Upper lobe of left lung (tissue), 6 donors: ENCODE measurements around the gene SRCIN1. TPM values are rescaled to one million over a fixed set of nuclear protein-coding genes. Genes with fewer than 3 reads are reported as not detected.
A peak's percentile ranks its signal among the peaks of the same experiment; 100 is the strongest.

Experiments used
- ATAC-seq, 2 donors: fragments of 200-7000 bp; cut with Tn5 transposase; one replicate each; pipeline ENCODE4 v1.9.1; 2022; ENCODE audit warnings: mild to moderate bottlenecking in 2 of 2, moderate library complexity in 2 of 2; ENCODE audit not compliant: low FRiP score in 2 of 2
- DNase-seq, 2 donors: peaks; one replicate each; pipeline ENCODE4 v3.0.0-alpha.2; 2019 to 2020
- H3K27ac ChIP-seq, 4 donors: fragments of 200-600 bp; sonication (generic); one replicate each; pipeline ENCODE4 v1.5.1; 2016 to 2019
- H3K27me3 ChIP-seq, 4 donors: fragments of 200-600 bp; sonication (generic); one replicate each; pipeline ENCODE4 v1.5.1; 2017 to 2019
- H3K36me3 ChIP-seq, 4 donors: fragments of 200-600 bp; sonication (generic); one replicate each; pipeline ENCODE4 v1.5.1; 2016 to 2019
- H3K4me1 ChIP-seq, 4 donors: fragments of 200-600 bp; sonication (generic); one replicate each; pipeline ENCODE4 v1.5.1; 2018 to 2019
- H3K4me3 ChIP-seq, 4 donors: fragments of 200-600 bp; sonication (generic); one replicate each; pipeline ENCODE4 v1.5.1; 2017 to 2019; ENCODE audit warnings: mild to moderate bottlenecking in 2 of 4, moderate library complexity in 1 of 4
- H3K9me3 ChIP-seq, 4 donors: fragments of 200-600 bp; sonication (generic); one replicate each; pipeline ENCODE4 v1.5.1; 2018 to 2019
- CTCF ChIP-seq, 6 experiments: fragments of 450-650 bp in 4 of 6; fragments of 200-600 bp in 2 of 6; sonication (generic) in 2 of 6; IDR thresholded peaks; one replicate each; pipeline ENCODE4 v1.5.1; 2016 to 2019; ENCODE audit warnings: antibody characterized with exemption in 6 of 6
- EP300 ChIP-seq, 4 donors: sonication (generic); formaldehyde crosslinking; IDR thresholded peaks; one replicate each; pipeline ENCODE4 v1.5.1; 2017; ENCODE audit warnings: antibody characterized with exemption in 4 of 4, control low read depth in 2 of 4
- POLR2A ChIP-seq, 4 donors: fragments of 450-650 bp; IDR thresholded peaks; one replicate each; pipeline ENCODE4 v1.5.1; 2016 to 2017; ENCODE audit warnings: antibody characterized with exemption in 4 of 4, mild to moderate bottlenecking in 2 of 4
- POLR2AphosphoS5 ChIP-seq, 2 donors: sonication (generic); formaldehyde crosslinking; IDR thresholded peaks; one replicate each; pipeline ENCODE4 v1.5.1; 2017; ENCODE audit warnings: antibody characterized with exemption in 2 of 2
- WGBS, 2 donors: methylation state at CpG; one replicate each; pipeline ENCODE4 v1.1.5; 2017 to 2018; 5-methylcytosine and 5-hydroxymethylcytosine counted together
- total RNA-seq, 6 donors: library from RNA; depleted of rRNA in 4 of 6; stranded (reverse); fragments of >200 nt in 4 of 6; gene quantifications; one replicate each; pipeline versions ENCODE4 v1.1.0 to v1.2.1, GENCODE V29; 2016 to 2021
- donor health status: DM: no; HTN: no; CAD: no; lungs with moderate emphysema.
- donor health status: DM: no; HTN: yes; CAD: no; lungs with severe emphysema.

SRCIN1 gene
- total RNA-seq, 6 donors from 2014 or later, result 1.6 to 16.6 (median 5.6) TPM

- Histone ChIP-seq H3K27me3 (peaks cover 0 to 31% (median 27%) of the 10 kb centered on the region in 4 donors), H3K27ac (peak overlapping the region in 3 of 4 donors; percentile 8 to 71 (median 63)), H3K36me3 (no peaks in the 10 kb centered on the region), H3K9me3 (no peaks in the 10 kb centered on the region), H3K4me3 (peak overlapping the region in 1 of 4 donors; percentile 58), H3K4me1 (peaks cover 32 to 40% (median 37%) of the 10 kb centered on the region in 4 donors)
- TF ChIP-seq POLR2AphosphoS5 (IDR thresholded peaks at IDR 0.05) (no peak), POLR2A (IDR thresholded peaks at IDR 0.05) (no peak), CTCF (IDR thresholded peaks at IDR 0.05) (no peak), EP300 (IDR thresholded peaks at IDR 0.05) (no peak)
- DNase-seq (no peak), ATAC-seq (no peak)
- WGBS, 2 donors, result 70 to 75% methylated on average over 2 to 6 of the region's 6 CpGs
Measured at GRCh38 chr17:38557396-38557795, 48.4 kb downstream of the SRCIN1 start.

DNA sequence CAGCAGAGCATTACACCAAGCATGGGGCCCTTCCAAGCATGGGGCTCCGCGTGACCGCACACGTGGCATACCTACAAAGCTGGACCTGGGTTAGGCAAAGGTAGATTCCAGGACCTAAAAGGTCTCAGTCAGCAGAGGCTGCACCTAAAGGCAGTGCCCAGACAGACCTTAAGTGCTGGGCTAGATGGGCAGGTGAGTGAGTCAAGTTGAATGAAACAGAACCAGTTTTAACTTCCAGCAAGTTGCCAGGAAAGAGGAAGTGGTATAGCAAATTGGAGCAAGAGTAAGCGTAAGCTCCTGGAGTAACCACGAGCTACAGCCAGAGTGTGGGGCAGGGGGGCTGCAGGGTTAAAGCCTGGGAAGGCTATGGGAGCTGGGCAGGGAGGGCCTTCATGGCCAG is 49.5 kb downstream of the SRCIN1 start:
- peaks cover 32 to 40% (median 34%) of the 10 kb centered on the region in 4 donors for H3K4me1 ChIP-seq
- 80 to 81% methylated on average over 6 of the region's 6 CpGs for WGBS, 2 donors
- ATAC-seq, result no peak
- peaks cover 0 to 20% (median 15%) of the 10 kb centered on the region in 4 donors for H3K27me3 ChIP-seq
- no peaks in the 10 kb centered on the region for H3K36me3 ChIP-seq
- no peaks in the 10 kb centered on the region for H3K9me3 ChIP-seq
- DNase-seq, result no peak
- H3K4me3 ChIP-seq, result no peak overlapping the region
- TF ChIP-seq POLR2A (IDR thresholded peaks at IDR 0.05), result no peak
- no peak for TF ChIP-seq EP300 (IDR thresholded peaks at IDR 0.05)
- TF ChIP-seq CTCF (IDR thresholded peaks at IDR 0.05), result no peak
- no peak for TF ChIP-seq POLR2AphosphoS5 (IDR thresholded peaks at IDR 0.05)
- no peak overlapping the region for H3K27ac ChIP-seq

DNA sequence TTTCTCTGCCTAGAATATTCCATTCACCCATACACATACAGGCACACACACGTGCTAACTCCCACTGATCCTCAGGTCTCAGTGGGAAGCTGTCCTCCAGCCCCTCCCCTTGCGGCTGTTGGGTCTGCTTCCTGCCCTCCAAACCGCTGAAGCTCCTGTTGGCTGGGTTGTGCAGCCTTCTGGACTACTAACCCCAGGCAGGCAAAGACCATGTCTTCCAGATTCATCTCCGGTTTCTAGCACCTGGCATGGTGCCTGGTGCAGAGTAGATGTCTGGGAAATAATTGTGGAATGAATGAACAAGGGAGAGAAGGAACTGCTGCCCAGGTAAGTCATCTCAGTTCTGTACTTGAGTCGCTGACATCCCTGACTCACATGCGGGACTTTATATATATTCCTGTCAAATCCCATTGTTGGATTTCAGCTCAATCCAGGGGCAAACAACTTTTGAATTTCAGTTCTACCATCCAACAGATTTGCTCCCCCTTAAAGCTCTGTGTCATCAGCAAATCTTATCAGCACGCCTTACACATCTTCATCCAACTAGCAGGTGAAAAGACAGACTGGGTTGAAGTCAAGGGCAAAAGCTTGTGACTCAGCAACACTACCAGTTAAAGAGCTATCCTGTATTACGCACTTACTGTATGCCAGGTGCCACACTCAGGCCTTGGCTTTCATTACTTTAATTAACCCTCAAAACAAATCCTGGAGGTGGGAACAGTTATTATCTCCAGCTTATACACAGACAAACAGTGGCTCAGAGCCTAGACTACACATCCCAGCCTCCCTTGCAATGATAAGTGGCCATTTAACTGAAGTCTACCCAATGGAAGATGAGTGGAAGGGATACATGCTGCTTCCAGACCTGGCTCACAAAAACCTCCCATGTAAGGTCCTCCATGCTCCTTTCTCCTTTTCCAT is 51.1 kb downstream of the SRCIN1 start:
- H3K27me3 ChIP-seq, result peaks cover 0 to 5% (median 2%) of the 10 kb centered on the region in 4 donors
- no peak for ATAC-seq
- H3K36me3 ChIP-seq, result no peaks in the 10 kb centered on the region
- H3K9me3 ChIP-seq, result no peaks in the 10 kb centered on the region
- DNase-seq, result no peak
- no peak overlapping the region for H3K27ac ChIP-seq
- WGBS, 2 donors, result 72 to 74% methylated on average over 8 of the region's 8 CpGs
- no peak overlapping the region for H3K4me3 ChIP-seq
- peaks cover 26 to 32% (median 27%) of the 10 kb centered on the region in 4 donors for H3K4me1 ChIP-seq
- no peak for TF ChIP-seq CTCF (IDR thresholded peaks at IDR 0.05)
- TF ChIP-seq EP300 (IDR thresholded peaks at IDR 0.05), result no peak
- no peak for TF ChIP-seq POLR2AphosphoS5 (IDR thresholded peaks at IDR 0.05)
- no peak for TF ChIP-seq POLR2A (IDR thresholded peaks at IDR 0.05)

- ATAC-seq (no peak), DNase-seq (no peak)
- no peak overlapping the region for H3K4me3 ChIP-seq
- TF ChIP-seq POLR2A (IDR thresholded peaks at IDR 0.05) (no peak), POLR2AphosphoS5 (IDR thresholded peaks at IDR 0.05) (no peak), CTCF (IDR thresholded peaks at IDR 0.05) (no peak), EP300 (IDR thresholded peaks at IDR 0.05) (no peak)
- peaks cover 3 to 9% (median 4%) of the 10 kb centered on the region in 4 donors for H3K4me1 ChIP-seq
- no peaks in the 10 kb centered on the region for H3K36me3 ChIP-seq
- H3K9me3 ChIP-seq, result no peaks in the 10 kb centered on the region
- 92 to 93% methylated on average over 5 to 17 of the region's 17 CpGs for WGBS, 2 donors
- no peaks in the 10 kb centered on the region for H3K27me3 ChIP-seq
- H3K27ac ChIP-seq, result no peak overlapping the region
Measured at GRCh38 chr17:38552343-38552742, 53.4 kb downstream of the SRCIN1 start.
